HTR-8/SVneo (cell line): Measurements from ENCODE around the gene UPK1B.
"Not testable (repeated sequence)": the region's sequence is repeated elsewhere in the genome, so short reads cannot be mapped to it uniquely, and the experiment has no call there.

Experiments
- DNase-seq: peaks from one replicate; pipeline ENCODE4 v3.0.0; 2011; ENCODE audit warnings: low spot score, mixed read lengths; ENCODE audit not compliant: insufficient read length
- FAIRE-seq: peaks from 2 replicates; lab custom pipeline; 2011; peaks lifted over from hg19 to GRCh38; lab: Jason Lieb, UNC

The UPK1B gene

DNA sequence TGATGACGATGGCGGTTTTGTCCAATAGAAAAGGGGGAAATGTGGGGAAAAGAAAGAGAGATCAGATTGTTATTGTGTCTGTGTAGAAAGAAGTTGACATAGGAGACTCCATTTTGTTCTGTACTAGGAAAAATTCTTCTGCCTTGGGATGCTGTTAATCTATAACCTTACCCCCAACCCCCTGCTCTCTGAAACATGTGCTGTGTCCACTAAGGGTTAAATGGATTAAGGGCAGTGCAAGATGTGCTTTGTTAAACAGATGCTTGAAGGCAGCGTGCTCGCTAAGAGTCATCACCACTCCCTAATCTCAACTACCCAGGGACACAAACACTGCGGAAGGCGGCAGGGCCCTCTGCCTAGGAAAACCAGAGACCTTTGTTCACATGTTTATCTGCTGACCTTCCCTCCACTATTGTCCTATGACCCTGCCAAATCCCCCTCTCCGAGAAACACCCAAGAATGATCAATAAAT is 69.7 kb downstream of the UPK1B start:
- not testable (repeated sequence) for FAIRE-seq, DNase-seq

DNA sequence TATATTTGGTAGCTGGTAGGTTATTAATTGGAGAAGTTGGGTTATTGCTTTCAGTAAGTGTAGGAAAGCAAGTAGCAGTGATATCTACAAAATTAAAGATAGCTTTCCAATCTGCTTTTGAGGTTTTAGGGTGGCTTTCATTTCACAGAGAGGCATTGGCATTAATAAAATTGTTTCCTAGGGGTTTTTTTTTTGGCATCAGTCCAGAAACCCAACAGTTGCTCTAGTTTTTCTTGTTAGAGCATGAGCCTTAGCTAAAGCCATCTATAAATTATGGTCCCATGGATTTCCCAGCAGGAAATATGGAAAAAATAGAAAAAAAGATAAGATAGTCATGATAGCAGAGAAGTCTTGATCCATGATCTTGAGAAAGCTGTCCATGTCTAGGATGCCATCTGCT is 70.3 kb downstream of the UPK1B start:
- no peak for FAIRE-seq
- no peak for DNase-seq

DNA sequence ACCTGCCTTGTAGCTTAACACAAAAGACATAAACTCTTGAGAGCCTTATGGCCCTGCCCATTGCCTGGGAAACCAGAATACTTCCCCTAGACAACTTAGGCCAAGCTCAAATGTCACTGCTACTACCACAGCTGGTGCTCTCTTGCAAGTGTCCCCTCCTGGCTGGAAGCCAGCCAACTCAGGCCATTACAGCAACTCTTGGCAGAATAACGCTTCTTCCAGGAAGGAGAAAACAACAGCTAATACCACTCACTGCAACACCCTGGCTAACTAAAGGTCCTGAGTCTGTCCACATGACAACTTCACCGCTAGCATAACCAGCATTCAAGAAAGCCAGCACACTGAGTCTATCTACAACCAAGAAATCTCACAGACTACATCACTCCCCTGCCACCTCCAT is 72.4 kb downstream of the UPK1B start:
- no peak for FAIRE-seq
- no peak for DNase-seq
